ENCODE measurements around the gene CPPED1.

Gene CPPED1

DNA sequence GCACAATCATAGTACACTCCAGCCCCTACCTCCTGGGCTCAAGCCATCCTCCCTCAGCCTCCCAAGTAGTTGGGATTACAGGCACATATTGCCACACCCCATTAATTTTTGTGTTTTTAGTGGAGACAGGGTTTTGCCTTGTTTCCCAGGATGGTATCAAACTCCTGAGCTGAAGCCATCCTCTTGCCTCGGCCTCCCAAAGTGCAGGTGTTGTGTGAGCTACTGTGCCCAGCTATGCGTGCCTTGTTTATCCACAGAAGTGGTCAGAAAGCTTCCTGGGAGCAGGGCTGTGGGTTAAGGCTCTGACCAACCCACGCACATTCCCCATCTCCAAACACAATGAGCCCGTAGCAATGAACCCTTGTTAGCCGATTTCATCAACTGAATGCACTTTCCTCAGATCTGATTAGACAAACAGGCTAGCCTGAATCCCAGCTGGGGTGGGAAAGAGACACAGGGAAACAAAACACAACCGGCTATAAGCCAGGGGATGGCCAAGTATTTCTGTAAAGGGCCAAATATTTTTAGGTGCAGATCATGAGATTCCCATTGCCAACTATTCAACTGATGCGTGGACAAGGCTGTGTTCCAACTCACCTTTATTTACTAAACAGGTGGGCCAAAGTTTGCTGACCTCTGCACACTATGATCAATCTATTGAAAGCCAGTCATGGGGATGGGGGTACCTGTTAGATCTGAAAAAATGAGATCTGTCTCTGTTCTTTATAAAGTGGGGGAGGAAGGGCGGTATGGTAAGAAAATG lies 193.6 kb downstream of the CPPED1 start:
- DNase-seq (ENCODE audit: low read depth in 3 of 3) = no peak

All from stimulated activated CD4-positive, alpha-beta T cell treated with anti-CD3 and anti-CD28 coated beads, TNF-alpha, amount 100 ng/mL, for 4 hours (primary cell).